ENCODE results near the gene LRFN4.

Gene LRFN4

GRCh38 chr11:66858186-66858938, 1.5 kb downstream of the LRFN4 start:
- Histone ChIP-seq H3K79me1 (ENCODE audit: low read depth, low read length) (peaks cover 10% of the 10 kb centered on the region), H4K91ac (ENCODE audit: low read depth, low read length, poor library complexity) (no peak overlapping the region), H3K4ac (ENCODE audit: low read length) (no peak overlapping the region), H2AFZ (ENCODE audit: low read length) (no peak overlapping the region), H2BK120ac (ENCODE audit: low read depth, low read length) (peak overlapping the region; percentile 16), H3K9me3 (replicated peaks in 1 of 2; ENCODE audit: control insufficient read depth in 2 of 2, insufficient read depth in 1 of 2, low read depth in 1 of 2, low read length in 2 of 2) (no peaks in the 10 kb centered on the region), H3K23ac (ENCODE audit: low read depth, low read length, poor library complexity) (no peak overlapping the region), H2BK5ac (ENCODE audit: low read length) (no peak overlapping the region), H3K4me1 (ENCODE audit: control insufficient read depth in 2 of 2, insufficient read depth in 1 of 2, low read depth in 1 of 2, low read length in 2 of 2) (peaks cover 4 to 14% of the 10 kb centered on the region in 2 donors), H2BK15ac (ENCODE audit: low read length) (no peak overlapping the region), H3K36me3 (replicated peaks in 1 of 2; ENCODE audit: control insufficient read depth in 2 of 2, insufficient read depth in 2 of 2, low read length in 2 of 2) (peaks cover 3 to 14% of the 10 kb centered on the region in 2 donors), H3K9ac (ENCODE audit: low read depth, low read length, poor library complexity) (peak overlapping the region; percentile 44), H3K18ac (ENCODE audit: low read length) (no peak overlapping the region), H3K4me2 (ENCODE audit: insufficient read depth, low read length, poor library complexity, severe bottlenecking) (no peak overlapping the region), H3K14ac (ENCODE audit: low read length) (no peak overlapping the region), H2BK12ac (ENCODE audit: low read length) (no peak overlapping the region), H3K27ac (replicated peaks; ENCODE audit: low read length) (no peak overlapping the region), H2AK5ac (ENCODE audit: low read depth, low read length) (no peak overlapping the region), H4K8ac (ENCODE audit: low read depth, low read length) (no peak overlapping the region), H3K27me3 (ENCODE audit: control insufficient read depth in 3 of 3, insufficient read depth in 3 of 3, low read depth in 1 of 3, low read length in 3 of 3) (no peaks in the 10 kb centered on the region), H3K4me3 (ENCODE audit: low read length in 2 of 2) (no peak overlapping the region)
- no peak for DNase-seq (ENCODE audit: low spot score)
- no CpG with 5 or more reads among the region's 62 CpGs for WGBS, 2 donors (ENCODE audit: extremely low coverage in 2 of 2, insufficient read length in 2 of 2, insufficient replicate concordance in 1 of 2)

GRCh38 chr11:66858939-66859685, 2.2 kb downstream of the LRFN4 start:
- no peak overlapping the region for H2BK15ac ChIP-seq (ENCODE audit: low read length)
- H3K14ac ChIP-seq (ENCODE audit: low read length), result no peak overlapping the region
- no peak overlapping the region for H2AK5ac ChIP-seq (ENCODE audit: low read depth, low read length)
- H2AFZ ChIP-seq (ENCODE audit: low read length), result no peak overlapping the region
- H4K8ac ChIP-seq (ENCODE audit: low read depth, low read length), result no peak overlapping the region
- no peak overlapping the region for H3K4me2 ChIP-seq (ENCODE audit: insufficient read depth, low read length, poor library complexity, severe bottlenecking)
- peaks cover 3 to 14% of the 10 kb centered on the region in 2 donors for H3K36me3 ChIP-seq (replicated peaks in 1 of 2; ENCODE audit: control insufficient read depth in 2 of 2, insufficient read depth in 2 of 2, low read length in 2 of 2)
- no peak overlapping the region for H2BK5ac ChIP-seq (ENCODE audit: low read length)
- no peak overlapping the region for H3K27ac ChIP-seq (replicated peaks; ENCODE audit: low read length)
- H3K4me3 ChIP-seq (ENCODE audit: low read length in 2 of 2), result no peak overlapping the region
- no CpG with 5 or more reads among the region's 29 CpGs for WGBS, 2 donors (ENCODE audit: extremely low coverage in 2 of 2, insufficient read length in 2 of 2, insufficient replicate concordance in 1 of 2)
- peak overlapping the region; percentile 12 for H3K9ac ChIP-seq (ENCODE audit: low read depth, low read length, poor library complexity)
- H3K18ac ChIP-seq (ENCODE audit: low read length), result peak overlapping the region; percentile 17
- peak overlapping the region; percentile 31 for H3K23ac ChIP-seq (ENCODE audit: low read depth, low read length, poor library complexity)
- no peak overlapping the region for H4K91ac ChIP-seq (ENCODE audit: low read depth, low read length, poor library complexity)
- no peaks in the 10 kb centered on the region for H3K9me3 ChIP-seq (replicated peaks in 1 of 2; ENCODE audit: control insufficient read depth in 2 of 2, insufficient read depth in 1 of 2, low read depth in 1 of 2, low read length in 2 of 2)
- peaks cover 10% of the 10 kb centered on the region for H3K79me1 ChIP-seq (ENCODE audit: low read depth, low read length)
- no peak overlapping the region for H2BK120ac ChIP-seq (ENCODE audit: low read depth, low read length)
- no peaks in the 10 kb centered on the region for H3K27me3 ChIP-seq (ENCODE audit: control insufficient read depth in 3 of 3, insufficient read depth in 3 of 3, low read depth in 1 of 3, low read length in 3 of 3)
- DNase-seq (ENCODE audit: low spot score), result no peak
- peak overlapping the region; percentile 22 for H2BK12ac ChIP-seq (ENCODE audit: low read length)
- no peak overlapping the region for H3K4ac ChIP-seq (ENCODE audit: low read length)
- peaks cover 4 to 14% of the 10 kb centered on the region in 2 donors for H3K4me1 ChIP-seq (ENCODE audit: control insufficient read depth in 2 of 2, insufficient read depth in 1 of 2, low read depth in 1 of 2, low read length in 2 of 2)

GRCh38 chr11:66859686-66860448, 3.0 kb downstream of the LRFN4 start:
- no CpG with 5 or more reads among the region's 41 CpGs for WGBS, 2 donors (ENCODE audit: extremely low coverage in 2 of 2, insufficient read length in 2 of 2, insufficient replicate concordance in 1 of 2)

More at GRCh38 chr11:66859686-66860448, 3.0 kb downstream of the LRFN4 start:
- Histone ChIP-seq H3K4me3 (ENCODE audit: low read length in 2 of 2) (no peak overlapping the region), H3K9me3 (replicated peaks in 1 of 2; ENCODE audit: control insufficient read depth in 2 of 2, insufficient read depth in 1 of 2, low read depth in 1 of 2, low read length in 2 of 2) (no peaks in the 10 kb centered on the region), H3K9ac (ENCODE audit: low read depth, low read length, poor library complexity) (no peak overlapping the region), H3K4me1 (ENCODE audit: control insufficient read depth in 2 of 2, insufficient read depth in 1 of 2, low read depth in 1 of 2, low read length in 2 of 2) (peaks cover 4 to 14% of the 10 kb centered on the region in 2 donors), H2BK120ac (ENCODE audit: low read depth, low read length) (no peak overlapping the region), H3K36me3 (replicated peaks in 1 of 2; ENCODE audit: control insufficient read depth in 2 of 2, insufficient read depth in 2 of 2, low read length in 2 of 2) (peaks cover 3 to 14% of the 10 kb centered on the region in 2 donors), H2AK5ac (ENCODE audit: low read depth, low read length) (no peak overlapping the region), H3K79me1 (ENCODE audit: low read depth, low read length) (peaks cover 10% of the 10 kb centered on the region), H4K91ac (ENCODE audit: low read depth, low read length, poor library complexity) (no peak overlapping the region), H3K4me2 (ENCODE audit: insufficient read depth, low read length, poor library complexity, severe bottlenecking) (no peak overlapping the region), H3K18ac (ENCODE audit: low read length) (no peak overlapping the region), H2BK5ac (ENCODE audit: low read length) (no peak overlapping the region), H3K27ac (replicated peaks; ENCODE audit: low read length) (no peak overlapping the region), H3K4ac (ENCODE audit: low read length) (no peak overlapping the region), H2AFZ (ENCODE audit: low read length) (no peak overlapping the region), H2BK12ac (ENCODE audit: low read length) (no peak overlapping the region), H3K23ac (ENCODE audit: low read depth, low read length, poor library complexity) (peak overlapping the region; percentile 31), H3K27me3 (ENCODE audit: control insufficient read depth in 3 of 3, insufficient read depth in 3 of 3, low read depth in 1 of 3, low read length in 3 of 3) (no peaks in the 10 kb centered on the region), H2BK15ac (ENCODE audit: low read length) (no peak overlapping the region), H4K8ac (ENCODE audit: low read depth, low read length) (no peak overlapping the region), H3K14ac (ENCODE audit: low read length) (no peak overlapping the region)
- DNase-seq (ENCODE audit: low spot score), result no peak

Data from neuronal stem cell (in vitro differentiated cells).